ENCODE data around the gene RPL14.

GRCh38 chr3:40494698-40495097, 37.6 kb downstream of the RPL14 start:
- no peak for TF ChIP-seq CTCF (IDR thresholded peaks at IDR 0.05)
- TF ChIP-seq POLR2A (IDR thresholded peaks at IDR 0.05): no peak

Data from uterus (tissue), 2 donors.